SK-N-SH treated with all-trans-retinoic acid at 6 μM for 48 hours (cell line): ENCODE results near the gene SDK2.

Experiments used
- ATAC-seq: fragments of 200-7000 bp; cut with Tn5 transposase; 3 replicates; pipeline ENCODE4 v1.9.1; 2020; ENCODE audit warnings: mild to moderate bottlenecking, moderate library complexity
- ARNTL ChIP-seq: fragments of 450-650 bp; formaldehyde crosslinking; IDR thresholded peaks from 2 replicates; pipeline ENCODE4 v1.5.0; 2020; ENCODE audit warnings: low read depth, mild to moderate bottlenecking, moderate library complexity, borderline replicate concordance
- BACH2 ChIP-seq: fragments of 250-450 bp; sonication (Bioruptor Pico); IDR thresholded peaks from 2 replicates; pipeline ENCODE4 v1.9.0; 2021; ENCODE audit warnings: mild to moderate bottlenecking, borderline replicate concordance
- CSDC2 ChIP-seq: fragments of 250-450 bp; sonication (Bioruptor Pico); IDR thresholded peaks from 2 replicates; pipeline ENCODE4 v1.5.0; 2020; ENCODE audit warnings: mild to moderate bottlenecking, moderate library complexity
- ESRRG ChIP-seq: fragments of 250-450 bp; sonication (Bioruptor Pico); IDR thresholded peaks from 2 replicates; pipeline ENCODE4 v1.6.1; 2021; ENCODE audit warnings: mild to moderate bottlenecking
- GLIS3 ChIP-seq: fragments of 250-450 bp; sonication (Bioruptor Pico); IDR thresholded peaks from 2 replicates; pipeline ENCODE4 v1.5.0; 2020; ENCODE audit warnings: mild to moderate bottlenecking, moderate library complexity
- ISL1 ChIP-seq: fragments of 250-450 bp; sonication (Bioruptor Pico); IDR thresholded peaks from 2 replicates; pipeline ENCODE4 v2.1.2; 2022; ENCODE audit warnings: mild to moderate bottlenecking, moderate library complexity
- OSR1 ChIP-seq: fragments of 250-450 bp; sonication (Bioruptor Pico); IDR thresholded peaks from 2 replicates; pipeline ENCODE4 v1.8.0; 2022; ENCODE audit warnings: moderate library complexity, mild to moderate bottlenecking, inconsistent platforms
- PPARA ChIP-seq: fragments of 250-450 bp; sonication (Bioruptor Pico); IDR thresholded peaks from 2 replicates; pipeline ENCODE4 v1.5.0; 2020; ENCODE audit warnings: mild to moderate bottlenecking, borderline replicate concordance
- RARB ChIP-seq: fragments of 250-450 bp; sonication (Bioruptor Pico); IDR thresholded peaks from 2 replicates; pipeline ENCODE4 v1.8.0; 2021; ENCODE audit warnings: mild to moderate bottlenecking, moderate library complexity
- SNAI2 ChIP-seq: fragments of 250-450 bp; sonication (Bioruptor Pico); IDR thresholded peaks from 2 replicates; pipeline ENCODE4 v1.5.0; 2020; ENCODE audit warnings: mild to moderate bottlenecking, moderate library complexity
- TCF4 ChIP-seq: fragments of 250-450 bp; sonication (Bioruptor Pico); IDR thresholded peaks from 2 replicates; pipeline ENCODE4 v1.8.0; 2021; ENCODE audit warnings: mild to moderate bottlenecking, moderate library complexity, borderline replicate concordance
- TOX ChIP-seq: fragments of 250-450 bp; sonication (Bioruptor Pico); IDR thresholded peaks from 2 replicates; pipeline ENCODE4 v1.8.0; 2021; ENCODE audit warnings: mild to moderate bottlenecking, moderate library complexity, borderline replicate concordance
- ZC3H10 ChIP-seq: fragments of 250-450 bp; sonication (Bioruptor Pico); IDR thresholded peaks from 2 replicates; pipeline ENCODE4 v1.5.1; 2021; ENCODE audit warnings: mild to moderate bottlenecking, moderate library complexity
- ZFP3 ChIP-seq: fragments of 250-450 bp; sonication (Bioruptor Pico); IDR thresholded peaks from 2 replicates; pipeline ENCODE4 v1.5.0; 2020; ENCODE audit warnings: mild to moderate bottlenecking, moderate library complexity
- ZFP30 ChIP-seq: fragments of 450-650 bp; formaldehyde crosslinking; IDR thresholded peaks from 2 replicates; pipeline ENCODE4 v1.5.0; 2022; ENCODE audit warnings: mild to moderate bottlenecking, moderate library complexity
- ZNF565 ChIP-seq: fragments of 450-650 bp; formaldehyde crosslinking; conservative IDR thresholded peaks from 2 replicates; pipeline ENCODE4 v1.5.0; 2020; ENCODE audit warnings: low read depth, mild to moderate bottlenecking, moderate library complexity
- ZNF70 ChIP-seq: fragments of 450-650 bp; formaldehyde crosslinking; IDR thresholded peaks from 2 replicates; pipeline ENCODE4 v1.5.0; 2020; ENCODE audit warnings: mild to moderate bottlenecking, moderate library complexity
- ZNF8 ChIP-seq: fragments of 450-650 bp; formaldehyde crosslinking; IDR thresholded peaks from 2 replicates; pipeline ENCODE4 v1.5.0; 2020; ENCODE audit warnings: mild to moderate bottlenecking, moderate library complexity
- TF ChIP-seq, protein P1 (sequence below): fragments of 250-450 bp; sonication (Bioruptor Pico); IDR thresholded peaks from 2 replicates; pipeline ENCODE4 v1.5.1; 2021; ENCODE audit warnings: mild to moderate bottlenecking, moderate library complexity
- TF ChIP-seq, protein P2 (sequence below): fragments of 250-450 bp; sonication (Bioruptor Pico); IDR thresholded peaks from 2 replicates; pipeline ENCODE4 v1.5.0; 2020; ENCODE audit warnings: mild to moderate bottlenecking, moderate library complexity
- TF ChIP-seq, protein P3 (sequence below): fragments of 250-450 bp; sonication (Bioruptor Pico); IDR thresholded peaks from 2 replicates; pipeline ENCODE4 v1.8.0; 2021; ENCODE audit warnings: low read depth, mild to moderate bottlenecking, moderate library complexity, borderline replicate concordance
- TF ChIP-seq, protein P4 (sequence below): fragments of 250-450 bp; sonication (Bioruptor Pico); IDR thresholded peaks from 2 replicates; pipeline ENCODE4 v1.5.1; 2020; ENCODE audit warnings: low read depth, mild to moderate bottlenecking, moderate library complexity

Gene SDK2

DNA sequence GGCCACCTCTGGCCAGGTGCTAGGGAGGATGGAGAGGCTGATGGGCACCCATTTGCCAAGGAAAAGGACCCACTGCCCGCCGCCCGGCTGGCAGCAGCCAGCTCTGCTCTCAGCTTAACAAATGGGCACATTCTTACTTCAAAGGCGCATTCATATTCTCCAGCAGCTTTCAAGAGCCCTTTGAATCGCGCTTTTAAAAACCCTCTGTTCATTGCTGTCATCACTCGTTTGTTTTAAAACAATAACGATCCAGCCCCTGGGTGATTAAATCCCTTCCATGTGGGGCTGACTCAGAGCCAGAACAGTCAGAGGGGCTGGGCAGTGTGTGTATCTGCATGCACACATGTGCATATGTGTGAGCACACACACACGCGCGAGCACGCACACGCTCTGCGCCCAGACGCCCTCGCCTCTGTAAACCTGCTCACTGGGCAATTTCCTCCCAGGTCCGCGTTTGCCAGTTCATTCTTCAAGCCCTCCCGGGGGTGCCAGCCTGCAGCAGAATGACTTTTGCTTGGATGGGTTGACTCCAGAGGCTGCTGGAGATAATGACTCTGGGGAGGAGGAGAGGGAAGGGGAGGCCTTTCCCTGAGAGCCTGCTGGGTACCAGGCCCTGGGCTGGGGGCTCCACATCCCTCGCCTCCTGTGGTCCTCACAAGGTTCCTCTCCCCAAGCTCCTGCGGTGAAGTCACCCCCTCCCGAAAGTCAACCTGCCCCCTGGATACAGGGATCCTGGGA lies 133.1 kb downstream of the SDK2 start:
- no peak for ATAC-seq
- TF ChIP-seq TCF4 (CRISPR knock-in tag) (no peak), ARNTL (CRISPR knock-in tag) (no peak), OSR1 (CRISPR knock-in tag) (no peak), ZC3H10 (CRISPR knock-in tag) (no peak), ZNF565 (no peak), CSDC2 (CRISPR knock-in tag) (no peak), SNAI2 (CRISPR knock-in tag) (no peak), ZFP3 (CRISPR knock-in tag) (no peak), TOX (CRISPR knock-in tag) (no peak), ZFP30 (no peak), ISL1 (no peak), ESRRG (no peak), ZNF8 (CRISPR knock-in tag) (no peak), RARB (no peak), GLIS3 (CRISPR knock-in tag) (no peak), ZNF70 (no peak), BACH2 (CRISPR knock-in tag) (no peak)
- TF ChIP-seq, protein P1, sequence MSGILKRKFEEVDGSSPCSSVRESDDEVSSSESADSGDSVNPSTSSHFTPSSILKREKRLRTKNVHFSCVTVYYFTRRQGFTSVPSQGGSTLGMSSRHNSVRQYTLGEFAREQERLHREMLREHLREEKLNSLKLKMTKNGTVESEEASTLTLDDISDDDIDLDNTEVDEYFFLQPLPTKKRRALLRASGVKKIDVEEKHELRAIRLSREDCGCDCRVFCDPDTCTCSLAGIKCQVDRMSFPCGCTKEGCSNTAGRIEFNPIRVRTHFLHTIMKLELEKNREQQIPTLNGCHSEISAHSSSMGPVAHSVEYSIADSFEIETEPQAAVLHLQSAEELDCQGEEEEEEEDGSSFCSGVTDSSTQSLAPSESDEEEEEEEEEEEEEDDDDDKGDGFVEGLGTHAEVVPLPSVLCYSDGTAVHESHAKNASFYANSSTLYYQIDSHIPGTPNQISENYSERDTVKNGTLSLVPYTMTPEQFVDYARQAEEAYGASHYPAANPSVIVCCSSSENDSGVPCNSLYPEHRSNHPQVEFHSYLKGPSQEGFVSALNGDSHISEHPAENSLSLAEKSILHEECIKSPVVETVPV (CRISPR knock-in tag): no peak
- TF ChIP-seq, protein P2, sequence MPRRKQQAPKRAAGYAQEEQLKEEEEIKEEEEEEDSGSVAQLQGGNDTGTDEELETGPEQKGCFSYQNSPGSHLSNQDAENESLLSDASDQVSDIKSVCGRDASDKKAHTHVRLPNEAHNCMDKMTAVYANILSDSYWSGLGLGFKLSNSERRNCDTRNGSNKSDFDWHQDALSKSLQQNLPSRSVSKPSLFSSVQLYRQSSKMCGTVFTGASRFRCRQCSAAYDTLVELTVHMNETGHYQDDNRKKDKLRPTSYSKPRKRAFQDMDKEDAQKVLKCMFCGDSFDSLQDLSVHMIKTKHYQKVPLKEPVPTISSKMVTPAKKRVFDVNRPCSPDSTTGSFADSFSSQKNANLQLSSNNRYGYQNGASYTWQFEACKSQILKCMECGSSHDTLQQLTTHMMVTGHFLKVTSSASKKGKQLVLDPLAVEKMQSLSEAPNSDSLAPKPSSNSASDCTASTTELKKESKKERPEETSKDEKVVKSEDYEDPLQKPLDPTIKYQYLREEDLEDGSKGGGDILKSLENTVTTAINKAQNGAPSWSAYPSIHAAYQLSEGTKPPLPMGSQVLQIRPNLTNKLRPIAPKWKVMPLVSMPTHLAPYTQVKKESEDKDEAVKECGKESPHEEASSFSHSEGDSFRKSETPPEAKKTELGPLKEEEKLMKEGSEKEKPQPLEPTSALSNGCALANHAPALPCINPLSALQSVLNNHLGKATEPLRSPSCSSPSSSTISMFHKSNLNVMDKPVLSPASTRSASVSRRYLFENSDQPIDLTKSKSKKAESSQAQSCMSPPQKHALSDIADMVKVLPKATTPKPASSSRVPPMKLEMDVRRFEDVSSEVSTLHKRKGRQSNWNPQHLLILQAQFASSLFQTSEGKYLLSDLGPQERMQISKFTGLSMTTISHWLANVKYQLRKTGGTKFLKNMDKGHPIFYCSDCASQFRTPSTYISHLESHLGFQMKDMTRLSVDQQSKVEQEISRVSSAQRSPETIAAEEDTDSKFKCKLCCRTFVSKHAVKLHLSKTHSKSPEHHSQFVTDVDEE (CRISPR knock-in tag): no peak
- TF ChIP-seq, protein P3, sequence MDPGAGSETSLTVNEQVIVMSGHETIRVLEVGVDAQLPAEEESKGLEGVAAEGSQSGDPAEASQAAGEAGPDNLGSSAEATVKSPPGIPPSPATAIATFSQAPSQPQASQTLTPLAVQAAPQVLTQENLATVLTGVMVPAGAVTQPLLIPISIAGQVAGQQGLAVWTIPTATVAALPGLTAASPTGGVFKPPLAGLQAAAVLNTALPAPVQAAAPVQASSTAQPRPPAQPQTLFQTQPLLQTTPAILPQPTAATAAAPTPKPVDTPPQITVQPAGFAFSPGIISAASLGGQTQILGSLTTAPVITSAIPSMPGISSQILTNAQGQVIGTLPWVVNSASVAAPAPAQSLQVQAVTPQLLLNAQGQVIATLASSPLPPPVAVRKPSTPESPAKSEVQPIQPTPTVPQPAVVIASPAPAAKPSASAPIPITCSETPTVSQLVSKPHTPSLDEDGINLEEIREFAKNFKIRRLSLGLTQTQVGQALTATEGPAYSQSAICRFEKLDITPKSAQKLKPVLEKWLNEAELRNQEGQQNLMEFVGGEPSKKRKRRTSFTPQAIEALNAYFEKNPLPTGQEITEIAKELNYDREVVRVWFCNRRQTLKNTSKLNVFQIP (CRISPR knock-in tag): no peak

- no peak for ATAC-seq
- TF ChIP-seq, protein P1 (CRISPR knock-in tag): no peak
- TF ChIP-seq ISL1: no peak
- TF ChIP-seq, protein P3 (CRISPR knock-in tag): no peak
- TF ChIP-seq ZNF565: no peak
- no peak for TF ChIP-seq TOX (CRISPR knock-in tag)
- no peak for TF ChIP-seq TCF4 (CRISPR knock-in tag)
- TF ChIP-seq PPARA (CRISPR knock-in tag): no peak
- TF ChIP-seq ZNF70: no peak
- no peak for TF ChIP-seq ARNTL (CRISPR knock-in tag)
- no peak for TF ChIP-seq ZC3H10 (CRISPR knock-in tag)
- no peak for TF ChIP-seq ZFP30
- TF ChIP-seq, protein P2 (CRISPR knock-in tag): no peak
- TF ChIP-seq OSR1 (CRISPR knock-in tag): no peak
- TF ChIP-seq ZFP3 (CRISPR knock-in tag): no peak
- no peak for TF ChIP-seq SNAI2 (CRISPR knock-in tag)
- TF ChIP-seq, protein P4, sequence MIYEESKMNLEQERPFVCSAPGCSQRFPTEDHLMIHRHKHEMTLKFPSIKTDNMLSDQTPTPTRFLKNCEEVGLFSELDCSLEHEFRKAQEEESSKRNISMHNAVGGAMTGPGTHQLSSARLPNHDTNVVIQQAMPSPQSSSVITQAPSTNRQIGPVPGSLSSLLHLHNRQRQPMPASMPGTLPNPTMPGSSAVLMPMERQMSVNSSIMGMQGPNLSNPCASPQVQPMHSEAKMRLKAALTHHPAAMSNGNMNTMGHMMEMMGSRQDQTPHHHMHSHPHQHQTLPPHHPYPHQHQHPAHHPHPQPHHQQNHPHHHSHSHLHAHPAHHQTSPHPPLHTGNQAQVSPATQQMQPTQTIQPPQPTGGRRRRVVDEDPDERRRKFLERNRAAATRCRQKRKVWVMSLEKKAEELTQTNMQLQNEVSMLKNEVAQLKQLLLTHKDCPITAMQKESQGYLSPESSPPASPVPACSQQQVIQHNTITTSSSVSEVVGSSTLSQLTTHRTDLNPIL (CRISPR knock-in tag): no peak
- no peak for TF ChIP-seq ZNF8 (CRISPR knock-in tag)
- no peak for TF ChIP-seq ESRRG
Measured at GRCh38 chr17:73508931-73509605, 135.2 kb downstream of the SDK2 start.
